HepG2 (cell line): ENCODE measurements around the gene PLEKHG4. TPM values are rescaled to one million over a fixed set of nuclear protein-coding genes. Genes with fewer than 3 reads are reported as not detected.

Source experiments
- ATAC-seq: fragments of 200-7000 bp; cut with Tn5 transposase; 3 replicates; pipeline ENCODE4 v1.9.1; 2020; ENCODE audit warnings: mild to moderate bottlenecking, moderate library complexity
- BruUV-seq: library from RNA; stranded (reverse); fragments of 400-500 nt; replicated peaks from 2 replicates; lab custom pipeline; 2021; lab: Mats Ljungman, UMichigan
- CTCF ChIA-PET: fragments of 300-600 bp; formaldehyde crosslinking; extraction: SDS; loops from one replicate; lab custom pipeline; 2021; ENCODE audit warnings: low total read pairs, inconsistent platforms, low intra/inter-chr PET ratio; lab: Yijun Ruan, JAX
- POLR2A ChIA-PET: fragments of 350-600 bp; sonication (Branson Sonifier 250); formaldehyde crosslinking; loops from one replicate; lab custom pipeline; 2020; ENCODE audit warnings: antibody characterized with exemption, inconsistent platforms; lab: Yijun Ruan, JAX
- DNase-seq: peaks from one replicate; pipeline ENCODE4 v3.0.0-alpha.2; 2015; ENCODE audit warnings: low spot score
- FAIRE-seq: peaks from 3 replicates; lab custom pipeline; 2011; peaks lifted over from hg19 to GRCh38; lab: Jason Lieb, UNC
- H2AFZ ChIP-seq: one replicate; pipeline ENCODE4 v1.6.1; 2011; ENCODE audit warnings: low read length, inconsistent platforms
- H3K27ac ChIP-seq: fragments of 300-600 bp; 3 replicates; pipeline ENCODE4 v1.8.0; 2011; ENCODE audit warnings: mixed run types, mild to moderate bottlenecking, mixed read lengths, low read length, inconsistent platforms; ENCODE audit not compliant: insufficient read depth; ENCODE audit errors: extremely low read length
- H3K27me3 ChIP-seq, 2 experiments: fragments of 200-600 bp in 1 of 2; 2 replicates in 1 of 2; 3 replicates in 1 of 2; pipeline versions ENCODE4 v1.6.0 to v1.8.0; 2011; ENCODE audit warnings: low read length in 2 of 2, mild to moderate bottlenecking in 2 of 2, moderate library complexity in 2 of 2, inconsistent platforms in 1 of 2; ENCODE audit not compliant: insufficient read depth in 2 of 2, control insufficient read depth in 1 of 2
- H3K36me3 ChIP-seq, 2 experiments: fragments of 200-600 bp in 1 of 2; replicated peaks in 1 of 2; 2 replicates in 1 of 2; 3 replicates in 1 of 2; pipeline versions ENCODE4 v1.5.1 to v1.8.0; 2011; ENCODE audit warnings: low read length in 2 of 2, inconsistent platforms in 1 of 2; ENCODE audit not compliant: insufficient read depth in 2 of 2, control insufficient read depth in 1 of 2
- H3K4me1 ChIP-seq: 2 replicates; pipeline ENCODE4 v1.5.1; 2012; ENCODE audit warnings: low read length, inconsistent platforms; ENCODE audit not compliant: insufficient read depth
- H3K4me2 ChIP-seq: 2 replicates; pipeline ENCODE4 v1.6.0; 2011; ENCODE audit warnings: low read depth, low read length, inconsistent platforms
- H3K4me3 ChIP-seq, 3 experiments: fragments of 200-600 bp in 1 of 3; sonication (generic), shearing (Covaris generic) in 1 of 3; replicated peaks in 1 of 3; 2 replicates each; pipeline ENCODE4 v1.5.1; 2011 to 2016; ENCODE audit warnings: low read length in 3 of 3, inconsistent platforms in 2 of 3, low read depth in 2 of 3, mild to moderate bottlenecking in 2 of 3, control low read depth in 1 of 3, mixed read lengths in 1 of 3; ENCODE audit not compliant: insufficient read depth in 1 of 3
- H3K79me2 ChIP-seq: one replicate; pipeline ENCODE4 v1.6.1; 2011; ENCODE audit warnings: low read length, inconsistent platforms; ENCODE audit not compliant: insufficient read depth
- H3K9ac ChIP-seq: 2 replicates; pipeline ENCODE4 v1.6.0; 2011; ENCODE audit warnings: mild to moderate bottlenecking, low read depth, low read length, inconsistent platforms; ENCODE audit not compliant: insufficient read depth
- H3K9me3 ChIP-seq: 2 replicates; pipeline ENCODE4 v1.5.1; 2012; ENCODE audit warnings: mild to moderate bottlenecking, low read length
- H4K20me1 ChIP-seq: 2 replicates; pipeline ENCODE4 v1.6.0; 2011; ENCODE audit warnings: inconsistent platforms, mild to moderate bottlenecking, low read length, moderate library complexity; ENCODE audit not compliant: insufficient read depth
- FOXO1 ChIP-seq: sonication (generic); formaldehyde crosslinking; IDR thresholded peaks from 2 replicates; pipeline ENCODE4 v1.4.0; 2020; ENCODE audit warnings: missing genetic modification reagents
- KAT2B ChIP-seq: fragments of 150-350 bp; IDR thresholded peaks from 2 replicates; pipeline ENCODE4 v1.6.1; 2014; ENCODE audit warnings: low read depth, low read length, borderline replicate concordance
- KDM5A ChIP-seq: fragments of 200-600 bp; sonication (generic); IDR thresholded peaks from 2 replicates; pipeline ENCODE4 v1.7.0; 2018; ENCODE audit warnings: antibody characterized with exemption, mild to moderate bottlenecking, low read length, borderline replicate concordance
- MAFG ChIP-seq: sonication (generic); formaldehyde crosslinking; IDR thresholded peaks from 2 replicates; pipeline ENCODE4 v1.5.1; 2020; ENCODE audit warnings: mild to moderate bottlenecking, missing genetic modification reagents
- NCOA5 ChIP-seq: sonication (generic); formaldehyde crosslinking; IDR thresholded peaks from 2 replicates; pipeline ENCODE4 v1.4.0; 2020; ENCODE audit warnings: missing genetic modification reagents
- RCOR2 ChIP-seq: IDR thresholded peaks from 2 replicates; pipeline ENCODE4 v1.6.1; 2016; ENCODE audit warnings: missing biosample characterization, missing genetic modification reagents
- RFXAP ChIP-seq: sonication (generic); formaldehyde crosslinking; IDR thresholded peaks from 2 replicates; pipeline ENCODE4 v1.4.0; 2020; ENCODE audit warnings: missing genetic modification reagents, borderline replicate concordance
- SAP130 ChIP-seq: IDR thresholded peaks from 2 replicates; pipeline ENCODE4 v1.6.1; 2016; ENCODE audit warnings: low read depth
- SP5 ChIP-seq: IDR thresholded peaks from 2 replicates; pipeline ENCODE4 v1.6.1; 2016; ENCODE audit warnings: low read depth, borderline replicate concordance
- TBX3 ChIP-seq: fragments of 450-650 bp; IDR thresholded peaks from 2 replicates; pipeline ENCODE4 v1.6.1; 2017; ENCODE audit warnings: antibody characterized with exemption, mild to moderate bottlenecking, inconsistent platforms, borderline replicate concordance
- TCF7 ChIP-seq: sonication (generic); IDR thresholded peaks from 2 replicates; pipeline ENCODE4 v1.6.1; 2016; ENCODE audit warnings: antibody characterized with exemption, low read depth
- ZBTB40 ChIP-seq, 2 experiments: fragments of 450-650 bp in 1 of 2; sonication (generic) in 1 of 2; formaldehyde crosslinking in 1 of 2; IDR thresholded peaks; 2 replicates each; pipeline versions ENCODE4 v1.6.1 to v1.8.0; 2016 to 2022; ENCODE audit warnings: antibody characterized with exemption in 1 of 2, mild to moderate bottlenecking in 1 of 2, missing genetic modification reagents in 1 of 2
- ZFP41 ChIP-seq: sonication (generic); formaldehyde crosslinking; IDR thresholded peaks from 2 replicates; pipeline ENCODE4 v1.4.0; 2020; ENCODE audit warnings: mild to moderate bottlenecking, missing genetic modification reagents, borderline replicate concordance
- ZIK1 ChIP-seq: sonication (generic); formaldehyde crosslinking; IDR thresholded peaks from 2 replicates; pipeline ENCODE4 v1.5.0; 2020; ENCODE audit warnings: mild to moderate bottlenecking, low read depth, missing genetic modification reagents, borderline replicate concordance
- ZKSCAN1 ChIP-seq: fragments of 150-350 bp; IDR thresholded peaks from 2 replicates; pipeline ENCODE4 v1.6.1; 2014; ENCODE audit warnings: low read length
- WGBS: methylation state at CpG from one replicate; pipeline ENCODE4 v1.1.6; 2017; ENCODE audit warnings: low lambda C conversion rate; 5-methylcytosine and 5-hydroxymethylcytosine counted together
- in situ Hi-C: cut with HindIII; loops from 2 replicates; pipeline ENCODE4 v1.10.0; 2017; ENCODE audit warnings: low pct_unique_long_range_greater_than_20kb; ENCODE audit not compliant: extremely low pct_ligation_motif_present
- intact Hi-C: fragments of 100-400 bp; cut with micrococcal nuclease; formaldehyde crosslinking; loops from one replicate; pipeline ENCODE4 v1.10.0; 2022; ENCODE audit not compliant: unreplicated experiment
- polyA plus RNA-seq, 8 experiments: library from polyadenylated mRNA; depleted of rRNA in 3 of 8; stranded (reverse) in 7 of 8; unstranded in 1 of 8; fragments of >200 nt; fragmentation: Illumina TruSeq in 4 of 8; extraction: Trizol in 4 of 8; gene quantifications; 2 replicates each; pipeline versions ENCODE4 v1.2.1 to v1.2.3, GENCODE V29; 2011 to 2016; ENCODE audit warnings: low read depth in 4 of 8, missing spikeins in 1 of 8, mixed read lengths in 1 of 8; ENCODE audit not compliant: insufficient read depth in 1 of 8
- total RNA-seq, 5 experiments: library from RNA; depleted of rRNA; stranded (reverse); fragments of >200 nt; fragmentation: Illumina TruSeq; extraction: Trizol; gene quantifications; 2 replicates each; pipeline ENCODE4 v1.2.3, GENCODE V29; 2016; ENCODE audit warnings: low read depth in 1 of 5

Gene PLEKHG4
- total and polyA plus RNA-seq, 2 of the 13 experiments (the other 11 are each of a cell fraction or from before 2014, with no cell fraction given) = 7.1 to 13.6 TPM

GRCh38 chr16:67294171-67294757 is 14.9 kb downstream of the PLEKHG4 start:
- BruUV-seq = no TSS peak
- CTCF ChIA-PET = no interaction called here
- no peaks in the 10 kb centered on the region for H3K36me3 ChIP-seq
- H3K27ac ChIP-seq = no peak overlapping the region
- H3K4me2 ChIP-seq = no peak overlapping the region
- 0% methylated on average over 1 of the region's 4 CpGs for WGBS
- no peak for FAIRE-seq
- H4K20me1 ChIP-seq = no peaks in the 10 kb centered on the region
- POLR2A ChIA-PET = no interaction called here
- H3K9ac ChIP-seq = no peak overlapping the region
- no peak overlapping the region for H3K4me3 ChIP-seq
- TF ChIP-seq FOXO1 (CRISPR knock-in tag) (no peak), SP5 (CRISPR knock-in tag) (no peak), RFXAP (CRISPR knock-in tag) (no peak), NCOA5 (CRISPR knock-in tag) (no peak), ZKSCAN1 (no peak), KAT2B (no peak), RCOR2 (CRISPR knock-in tag) (no peak), ZBTB40 (IDR thresholded peaks at IDR 0.05) (no peak), ZBTB40 (CRISPR knock-in tag; IDR thresholded peaks at IDR 0.05) (no peak), MAFG (CRISPR knock-in tag) (no peak), KDM5A (no peak), ZIK1 (CRISPR knock-in tag) (no peak), SAP130 (CRISPR knock-in tag) (no peak), TBX3 (no peak), ZFP41 (CRISPR knock-in tag) (no peak), TCF7 (no peak)
- DNase-seq = no peak
- no peaks in the 10 kb centered on the region for H3K4me1 ChIP-seq
- no peak overlapping the region for H2AFZ ChIP-seq
- intact Hi-C loops (no loop called here), in situ Hi-C loops (no loop called here)
- H3K79me2 ChIP-seq = no peaks in the 10 kb centered on the region
- H3K9me3 ChIP-seq = no peaks in the 10 kb centered on the region
- no peak for ATAC-seq
- H3K27me3 ChIP-seq = peaks cover 0 to 36% of the 10 kb centered on the region in 2 experiments; a peak in 4 of 5 replicates
